Fibroblast of upper back skin (primary cell): ENCODE data around the gene FBXO4.

ENCODE experiments used
- DNase-seq: peaks from one replicate; pipeline ENCODE4 v3.0.0-alpha.2; 2013

Gene FBXO4

DNA sequence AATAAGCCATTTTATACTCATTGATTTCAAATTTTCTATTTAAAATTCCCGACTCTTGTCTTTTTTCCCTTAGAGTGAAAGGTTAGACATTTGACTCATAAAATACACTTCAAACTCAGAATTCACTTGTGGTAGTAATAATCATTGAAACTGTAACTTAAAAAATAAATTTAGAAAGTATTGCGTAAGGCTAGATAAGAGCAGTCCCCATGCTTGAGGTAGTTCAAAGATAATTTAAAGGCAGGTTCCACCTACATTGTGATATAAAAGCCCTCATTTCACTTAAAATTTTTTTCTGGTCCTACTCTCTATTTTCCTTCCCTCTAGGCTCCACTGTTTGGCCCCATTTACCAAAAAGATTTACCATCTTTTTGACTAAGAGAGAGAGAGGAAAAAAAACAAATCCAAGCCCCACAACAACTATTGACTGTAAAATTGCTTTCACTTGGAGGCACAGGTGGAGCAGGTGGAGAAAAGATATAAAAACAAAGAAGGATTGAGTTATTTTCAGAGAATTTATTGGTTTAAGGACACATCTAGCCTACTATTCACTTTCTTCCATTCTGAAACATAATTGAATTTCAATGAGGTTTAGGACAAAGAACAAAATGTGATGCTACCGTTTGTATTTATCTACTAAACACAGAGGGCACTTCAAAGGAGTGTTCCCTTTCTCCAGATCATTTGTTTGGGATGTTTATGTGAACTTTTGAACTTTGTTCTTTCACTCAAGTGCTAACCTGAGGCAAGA lies 61.0 kb downstream of the FBXO4 start:
- no peak for DNase-seq
